ENCODE results near the gene ARHGDIA. TPM values are rescaled to one million over a fixed set of nuclear protein-coding genes. Genes with fewer than 3 reads are reported as not detected.
A peak's percentile ranks its signal among the peaks of the same experiment; 100 is the strongest.

ARHGDIA gene
- total and polyA plus RNA-seq, 2 experiments from 2014 or later, result 80.7 to 295 TPM

DNA sequence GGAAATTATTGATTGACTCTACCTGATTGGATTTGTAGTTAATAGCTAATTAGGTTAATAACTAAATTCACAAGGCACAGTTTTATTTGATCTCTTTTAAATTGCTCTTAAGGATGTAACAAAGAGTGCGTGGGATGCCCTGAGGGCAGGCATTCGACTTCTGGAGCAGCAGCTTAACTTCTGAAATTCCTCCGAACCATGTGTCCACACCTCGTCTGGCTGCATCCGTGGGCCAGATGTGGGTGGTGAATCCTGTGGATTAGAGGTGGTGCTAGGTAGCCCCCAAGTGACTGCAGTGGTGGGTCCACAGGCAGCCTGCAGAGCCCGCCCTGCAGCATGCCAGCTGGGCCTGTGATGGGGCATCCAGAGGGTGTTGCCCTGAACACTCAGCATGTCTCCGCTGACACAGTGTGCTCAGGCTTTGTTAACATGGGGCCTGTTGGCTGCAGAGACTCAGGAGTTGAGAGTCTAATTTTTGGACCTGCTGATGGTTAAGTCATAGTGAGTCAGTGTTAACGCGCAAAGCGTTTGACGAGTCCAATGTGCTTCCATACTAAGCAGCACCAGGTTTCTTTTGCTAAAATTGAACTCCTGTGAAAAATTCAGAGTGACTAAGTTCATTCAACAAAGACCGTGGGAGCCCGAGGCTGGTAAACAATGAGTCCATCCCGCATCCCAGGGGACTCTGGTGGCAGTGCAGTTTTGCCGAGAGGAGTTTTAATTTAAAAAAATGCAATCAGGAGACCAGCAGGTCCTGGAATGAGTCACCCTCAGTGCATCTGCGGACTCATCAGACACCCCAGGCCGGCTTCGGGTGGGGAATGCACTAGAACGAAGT, 27.1 kb upstream of the ARHGDIA start:
- Histone ChIP-seq H3K4me3 (no peak overlapping the region), H2AFZ (no peak overlapping the region), H4K20me1 (ENCODE audit: insufficient read depth, poor library complexity, severe bottlenecking) (peaks cover 3% of the 10 kb centered on the region), H3K79me2 (peaks cover 3% of the 10 kb centered on the region), H3K9me3 (ENCODE audit: low read depth) (no peaks in the 10 kb centered on the region), H3K9me2 (replicated peaks; ENCODE audit: insufficient read depth) (no peaks in the 10 kb centered on the region), H3K27me3 (no peaks in the 10 kb centered on the region), H3K4me2 (no peak overlapping the region), H3K27ac (no peak overlapping the region), H3K4me1 (ENCODE audit: insufficient read depth) (peaks cover 11% of the 10 kb centered on the region), H3K36me3 (replicated peaks; ENCODE audit: insufficient read depth, low read depth) (no peaks in the 10 kb centered on the region)
- DNase-seq (ENCODE audit: low spot score), result no peak
- TF ChIP-seq, protein P1, sequence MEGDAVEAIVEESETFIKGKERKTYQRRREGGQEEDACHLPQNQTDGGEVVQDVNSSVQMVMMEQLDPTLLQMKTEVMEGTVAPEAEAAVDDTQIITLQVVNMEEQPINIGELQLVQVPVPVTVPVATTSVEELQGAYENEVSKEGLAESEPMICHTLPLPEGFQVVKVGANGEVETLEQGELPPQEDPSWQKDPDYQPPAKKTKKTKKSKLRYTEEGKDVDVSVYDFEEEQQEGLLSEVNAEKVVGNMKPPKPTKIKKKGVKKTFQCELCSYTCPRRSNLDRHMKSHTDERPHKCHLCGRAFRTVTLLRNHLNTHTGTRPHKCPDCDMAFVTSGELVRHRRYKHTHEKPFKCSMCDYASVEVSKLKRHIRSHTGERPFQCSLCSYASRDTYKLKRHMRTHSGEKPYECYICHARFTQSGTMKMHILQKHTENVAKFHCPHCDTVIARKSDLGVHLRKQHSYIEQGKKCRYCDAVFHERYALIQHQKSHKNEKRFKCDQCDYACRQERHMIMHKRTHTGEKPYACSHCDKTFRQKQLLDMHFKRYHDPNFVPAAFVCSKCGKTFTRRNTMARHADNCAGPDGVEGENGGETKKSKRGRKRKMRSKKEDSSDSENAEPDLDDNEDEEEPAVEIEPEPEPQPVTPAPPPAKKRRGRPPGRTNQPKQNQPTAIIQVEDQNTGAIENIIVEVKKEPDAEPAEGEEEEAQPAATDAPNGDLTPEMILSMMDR (IDR thresholded peaks at IDR 0.05; ENCODE audit: poor library complexity), result no peak
- TF ChIP-seq EZH2 (IDR thresholded peaks at IDR 0.05; ENCODE audit: borderline replicate concordance) (no peak), EZH2phosphoT487 (IDR thresholded peaks at IDR 0.05; ENCODE audit: low read depth, severe bottlenecking, unreplicated experiment) (no peak)
- 83% methylated on average over 19 of the region's 19 CpGs for WGBS (ENCODE audit: low lambda C conversion rate, missing lambda C conversion rate)

DNA sequence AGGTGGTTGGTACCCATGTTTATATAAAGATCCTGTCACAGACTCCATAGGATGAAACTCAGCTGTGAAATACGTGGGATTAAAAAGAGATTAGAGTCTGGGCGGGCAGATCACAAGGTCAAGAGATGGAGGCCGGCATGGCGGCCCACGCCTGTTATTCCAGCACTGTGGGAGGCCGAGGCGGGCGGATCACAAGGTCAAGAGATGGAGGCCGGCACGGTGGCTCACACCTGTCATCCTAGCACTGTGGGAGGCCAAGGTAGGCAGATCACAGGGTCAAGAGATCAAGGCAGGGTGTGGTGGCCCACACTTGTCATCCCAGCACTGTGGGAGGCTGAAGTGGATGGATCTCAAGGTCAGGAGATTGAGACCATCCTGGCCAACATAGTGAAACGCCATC, 24.3 kb upstream of the ARHGDIA start:
- H3K9me3 ChIP-seq (ENCODE audit: low read depth), result no peaks in the 10 kb centered on the region
- no peaks in the 10 kb centered on the region for H3K9me2 ChIP-seq (replicated peaks; ENCODE audit: insufficient read depth)
- no peaks in the 10 kb centered on the region for H3K36me3 ChIP-seq (replicated peaks; ENCODE audit: insufficient read depth, low read depth)
- no peak overlapping the region for H3K4me2 ChIP-seq
- H3K79me2 ChIP-seq, result peaks cover 22% of the 10 kb centered on the region
- 92% methylated on average over 11 of the region's 11 CpGs for WGBS (ENCODE audit: low lambda C conversion rate, missing lambda C conversion rate)
- H3K4me3 ChIP-seq, result no peak overlapping the region
- no peak overlapping the region for H3K27ac ChIP-seq
- H2AFZ ChIP-seq, result no peak overlapping the region
- no peak for TF ChIP-seq EZH2phosphoT487 (IDR thresholded peaks at IDR 0.05; ENCODE audit: low read depth, severe bottlenecking, unreplicated experiment)
- TF ChIP-seq, protein P1 (IDR thresholded peaks at IDR 0.05; ENCODE audit: poor library complexity), result no peak
- no peak for TF ChIP-seq EZH2 (IDR thresholded peaks at IDR 0.05; ENCODE audit: borderline replicate concordance)
- no peak for DNase-seq (ENCODE audit: low spot score)
- peaks cover 1% of the 10 kb centered on the region for H3K4me1 ChIP-seq (ENCODE audit: insufficient read depth)
- H4K20me1 ChIP-seq (ENCODE audit: insufficient read depth, poor library complexity, severe bottlenecking), result no peaks in the 10 kb centered on the region
- H3K27me3 ChIP-seq, result no peaks in the 10 kb centered on the region

DNA sequence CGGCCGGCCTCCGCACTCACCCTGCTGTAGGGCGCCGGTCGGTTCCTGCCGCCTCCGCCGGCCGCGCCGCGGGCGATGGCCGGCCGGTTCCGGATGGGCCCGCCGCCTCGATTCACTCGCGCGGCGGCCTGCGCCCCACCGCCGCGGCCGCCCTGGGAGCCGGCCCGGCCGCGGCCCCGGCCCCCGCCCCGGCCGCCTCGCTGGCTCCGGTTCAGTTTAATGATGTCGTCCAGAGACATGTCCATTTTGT, 20.1 kb upstream of the ARHGDIA start:
- 4% methylated on average over 35 of the region's 40 CpGs for WGBS (ENCODE audit: low lambda C conversion rate, missing lambda C conversion rate)
- TF ChIP-seq, protein P1 (IDR thresholded peaks at IDR 0.05; ENCODE audit: poor library complexity), result no peak
- TF ChIP-seq EZH2 (IDR thresholded peaks at IDR 0.05; ENCODE audit: borderline replicate concordance) (no peak), EZH2phosphoT487 (IDR thresholded peaks at IDR 0.05; ENCODE audit: low read depth, severe bottlenecking, unreplicated experiment) (no peak)
- Histone ChIP-seq H3K79me2 (peaks cover 55% of the 10 kb centered on the region), H4K20me1 (ENCODE audit: insufficient read depth, poor library complexity, severe bottlenecking) (no peaks in the 10 kb centered on the region), H3K9me2 (replicated peaks; ENCODE audit: insufficient read depth) (no peaks in the 10 kb centered on the region), H3K4me1 (ENCODE audit: insufficient read depth) (peaks cover 6% of the 10 kb centered on the region), H3K27ac (peak overlapping the region; percentile 93), H3K4me3 (peak overlapping the region; percentile 87), H3K36me3 (replicated peaks; ENCODE audit: insufficient read depth, low read depth) (no peaks in the 10 kb centered on the region), H3K4me2 (peak overlapping the region; percentile 92), H2AFZ (no peak overlapping the region), H3K9me3 (ENCODE audit: low read depth) (no peaks in the 10 kb centered on the region), H3K27me3 (no peaks in the 10 kb centered on the region)
- DNase-seq (ENCODE audit: low spot score), result no peak

All from hepatocyte (in vitro differentiated cells).